T-helper 9 cell (primary cell): ENCODE results near the gene HS2ST1.
"Not testable (repeated sequence)": the region's sequence is repeated elsewhere in the genome, so short reads cannot be mapped to it uniquely, and the experiment has no call there.

Source experiments
- DNase-seq: peaks from one replicate; pipeline ENCODE4 v3.0.0-alpha.2; 2020

The HS2ST1 gene

DNA sequence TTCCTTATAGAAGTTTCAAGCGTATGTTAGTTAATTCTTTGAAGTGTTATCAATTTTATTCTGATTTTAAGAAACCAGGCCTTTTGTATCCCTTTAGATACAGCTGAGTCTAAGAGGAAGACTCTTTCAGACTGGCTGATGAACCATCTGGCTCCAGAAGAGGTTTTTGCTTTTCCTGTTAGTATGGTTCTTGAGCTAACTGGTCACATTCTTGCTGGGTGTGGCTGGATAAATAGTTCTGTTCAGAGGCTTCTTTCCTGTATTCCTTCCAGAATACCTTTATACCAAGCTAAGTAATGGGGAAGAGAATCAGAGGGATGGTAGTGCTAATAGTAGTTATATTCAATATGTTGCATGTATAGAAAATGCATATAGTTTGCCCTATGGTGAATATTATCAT is 12.4 kb downstream of the HS2ST1 start:
- DNase-seq, result no peak

DNA sequence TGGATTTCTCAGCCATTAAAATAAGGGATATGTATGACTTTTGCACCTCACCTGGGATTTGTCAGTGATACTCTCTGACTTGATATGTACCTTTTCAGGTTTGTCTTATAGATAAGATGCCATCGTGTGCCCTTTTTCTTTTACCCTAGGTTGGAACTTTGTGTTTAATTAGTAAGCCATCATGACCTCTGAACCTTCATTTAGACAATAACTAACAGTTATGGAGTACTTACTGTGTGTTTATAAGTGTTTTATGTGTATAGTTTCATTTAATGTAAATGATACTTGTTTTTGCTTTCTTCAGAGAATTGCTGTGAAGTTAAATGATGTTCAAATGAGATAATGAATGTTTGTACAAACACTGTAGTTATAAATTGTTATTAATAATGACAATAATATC is 14.4 kb downstream of the HS2ST1 start:
- DNase-seq, result no peak

DNA sequence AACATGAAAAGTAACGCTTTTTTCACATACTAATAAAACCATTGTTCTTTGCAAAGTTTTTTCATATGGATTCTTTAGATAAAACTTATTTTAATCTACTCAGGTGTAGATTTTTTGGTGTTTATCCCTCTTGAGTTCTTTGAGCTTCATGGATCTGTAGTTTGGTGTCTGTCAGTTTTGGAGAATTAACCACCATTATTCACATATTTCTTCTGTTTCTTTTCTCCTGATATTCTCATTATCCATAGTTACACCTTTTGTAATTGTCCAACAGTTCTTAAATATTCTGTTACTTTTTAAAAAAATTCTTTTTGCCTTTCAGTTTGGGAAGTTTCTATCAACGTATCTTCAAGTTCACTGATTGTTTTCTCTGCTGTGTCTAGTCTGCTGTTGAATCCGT is 18.6 kb downstream of the HS2ST1 start:
- no peak for DNase-seq

DNA sequence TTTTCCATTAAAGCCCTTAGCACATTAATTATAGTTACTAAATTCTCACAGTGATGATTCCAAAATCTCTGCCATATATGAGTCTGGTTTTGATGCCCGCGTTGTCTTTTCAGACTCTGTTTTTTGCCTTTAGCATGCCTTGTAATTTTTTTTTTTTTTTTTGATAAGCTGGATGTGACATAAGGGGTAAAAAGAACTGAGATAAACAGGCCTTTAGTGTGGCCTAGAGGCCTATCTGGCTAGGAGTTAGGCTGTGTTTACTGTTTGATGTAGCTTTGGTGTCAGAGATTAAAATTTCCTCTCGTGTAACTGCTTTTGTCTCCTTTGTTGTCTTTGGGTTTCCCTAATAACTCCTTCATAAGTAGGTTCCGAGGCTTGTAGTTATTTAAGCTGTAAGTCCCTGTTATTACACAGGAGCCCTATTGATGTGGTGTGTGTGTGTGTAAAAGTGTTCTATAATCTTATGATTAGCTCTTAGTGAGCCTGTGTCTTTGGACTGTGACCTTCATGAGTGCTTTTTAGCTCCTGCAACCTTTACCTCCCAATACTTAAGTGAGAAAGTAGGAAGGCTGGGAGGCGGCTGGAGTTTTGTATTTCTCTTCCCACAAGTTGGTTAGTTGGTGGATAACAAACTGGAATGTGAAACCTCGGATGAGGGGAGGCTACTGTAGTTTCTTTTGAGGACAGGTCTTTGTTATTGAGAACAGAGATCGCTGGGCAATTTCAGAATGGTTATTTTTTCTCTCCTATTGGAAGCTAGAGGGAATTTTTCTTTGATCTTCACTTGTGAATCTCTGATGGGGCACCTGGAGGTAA is 19.3 kb downstream of the HS2ST1 start:
- DNase-seq, result no peak

DNA sequence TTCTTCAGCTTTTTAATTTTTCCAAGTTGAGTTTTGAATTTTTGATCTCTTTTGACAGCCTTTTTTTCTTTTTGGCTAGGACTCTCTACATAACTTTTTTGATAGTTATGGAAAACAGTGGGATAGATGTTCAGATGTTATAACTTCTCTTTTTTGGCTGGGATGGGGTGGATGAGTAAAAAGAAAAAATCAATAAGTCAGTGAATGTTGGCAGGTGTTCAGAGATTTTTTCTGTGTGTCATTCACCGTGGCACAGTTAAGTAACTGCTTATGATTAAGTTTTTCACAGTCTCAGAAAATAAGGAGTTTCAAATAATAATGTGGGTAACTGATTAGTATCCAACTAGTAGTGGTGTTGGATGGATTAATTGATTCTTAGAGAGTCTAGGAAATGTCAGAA is 24.0 kb downstream of the HS2ST1 start:
- no peak for DNase-seq

DNA sequence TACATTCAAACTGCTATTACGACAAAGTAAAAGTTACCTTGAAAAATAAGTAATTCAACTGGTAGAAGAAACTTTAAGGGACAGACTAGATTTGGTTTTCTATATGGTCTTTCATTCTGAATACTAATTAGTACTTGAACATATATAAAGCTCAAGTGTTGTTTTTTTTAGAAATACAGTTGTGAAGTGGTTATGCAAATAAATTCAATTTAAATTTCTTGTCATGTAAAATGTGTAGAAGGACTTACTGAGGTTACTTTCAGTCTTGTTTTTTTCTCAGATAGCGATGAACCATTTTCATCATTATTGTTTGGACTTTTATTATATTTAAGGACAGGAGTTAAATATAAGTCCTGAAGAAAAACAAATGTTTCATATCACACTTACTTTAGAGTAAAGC is 24.4 kb downstream of the HS2ST1 start:
- DNase-seq, result no peak

DNA sequence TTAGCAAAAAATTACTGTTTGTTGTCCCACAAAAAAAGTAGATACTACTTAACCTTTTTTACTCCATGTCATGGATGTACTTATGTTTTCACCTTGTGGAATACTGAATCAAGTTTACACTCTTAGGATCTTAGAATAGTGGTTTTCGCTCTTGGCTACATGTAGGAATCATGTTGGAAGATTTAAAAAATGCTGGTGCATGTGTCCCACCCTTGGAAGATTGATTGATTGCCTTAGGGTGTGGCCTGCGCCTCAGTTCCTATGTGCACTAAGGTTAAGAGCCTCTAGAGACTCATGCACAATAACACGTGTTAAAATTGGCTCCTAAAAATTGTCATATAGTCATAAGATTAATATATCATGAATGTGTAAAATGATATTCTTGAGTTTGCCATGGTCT is 25.0 kb downstream of the HS2ST1 start:
- DNase-seq, result no peak

DNA sequence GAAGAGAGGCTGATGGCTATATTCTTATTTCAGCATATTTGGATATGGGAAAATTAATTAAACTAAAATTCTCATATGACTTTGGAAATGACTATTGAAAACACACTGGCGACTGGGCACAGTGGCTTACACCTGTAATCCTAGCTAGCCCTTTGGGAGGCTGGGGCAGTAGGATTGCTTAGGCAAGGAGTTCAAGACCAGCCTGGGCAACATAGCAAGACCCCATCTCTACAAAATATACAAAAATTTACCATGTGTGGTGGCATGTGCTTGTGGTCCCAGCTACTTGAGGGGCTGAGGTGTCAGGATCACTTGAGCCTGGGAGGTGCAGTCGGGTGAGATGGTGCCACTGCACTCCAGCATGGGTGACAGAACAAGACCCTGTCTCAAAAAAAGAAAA is 26.2 kb downstream of the HS2ST1 start:
- DNase-seq, result no peak

DNA sequence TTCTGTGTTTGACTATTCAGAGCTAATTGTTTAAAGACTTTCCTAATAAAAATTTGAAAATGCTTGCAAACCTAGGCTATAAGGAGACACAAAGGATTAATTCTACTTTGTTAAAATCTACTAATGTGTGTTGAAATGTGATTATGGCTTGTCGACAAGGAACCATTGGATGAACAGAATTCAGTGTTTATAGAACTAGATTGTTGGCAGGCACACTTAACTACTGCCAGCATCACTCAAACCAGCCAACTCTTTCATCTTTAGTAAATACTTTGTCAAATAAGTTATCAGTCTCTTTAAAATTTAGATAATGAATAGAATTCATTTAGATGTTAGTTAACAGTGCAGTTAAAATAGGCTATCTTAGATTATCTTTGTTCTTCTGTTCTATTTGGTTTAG is 27.6 kb downstream of the HS2ST1 start:
- DNase-seq, result no peak

DNA sequence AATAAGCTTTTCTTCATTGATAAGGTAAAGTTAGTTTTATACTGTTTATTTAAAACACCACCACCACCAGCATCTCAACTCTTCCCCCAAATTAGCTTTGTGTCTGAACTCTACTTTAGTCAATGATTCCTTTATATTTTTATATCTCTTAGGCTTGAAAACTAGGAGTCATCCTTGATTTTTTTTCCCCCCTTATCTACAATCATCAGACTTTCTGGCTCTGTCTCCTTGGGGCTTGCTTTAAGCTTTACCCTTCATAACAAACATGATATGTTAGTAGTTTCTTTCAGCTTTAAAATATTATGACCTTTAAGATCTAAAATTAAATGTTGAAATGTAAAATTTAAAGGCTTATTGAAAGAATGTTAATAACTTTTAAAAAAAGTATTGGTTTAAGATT is 28.3 kb downstream of the HS2ST1 start:
- no peak for DNase-seq

DNA sequence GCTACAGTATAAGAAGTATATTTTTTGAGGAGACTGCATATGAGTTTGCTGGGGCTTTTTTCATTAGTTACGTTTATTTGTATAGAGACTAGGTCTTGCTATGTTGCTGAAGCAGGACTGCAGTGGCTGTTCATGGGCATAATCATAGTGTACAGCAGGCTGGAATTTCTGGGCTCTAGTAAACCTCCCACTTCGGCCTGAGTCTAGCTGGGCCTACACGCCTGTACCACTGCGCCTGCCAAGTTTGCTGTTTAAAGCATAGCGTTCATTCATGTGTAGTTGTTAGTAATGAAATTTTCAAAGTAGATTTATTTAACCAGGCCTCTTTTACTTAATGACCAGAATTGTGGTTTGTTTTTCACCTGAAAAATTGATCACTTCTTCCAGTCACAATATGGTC is 33.8 kb downstream of the HS2ST1 start:
- no peak for DNase-seq

DNA sequence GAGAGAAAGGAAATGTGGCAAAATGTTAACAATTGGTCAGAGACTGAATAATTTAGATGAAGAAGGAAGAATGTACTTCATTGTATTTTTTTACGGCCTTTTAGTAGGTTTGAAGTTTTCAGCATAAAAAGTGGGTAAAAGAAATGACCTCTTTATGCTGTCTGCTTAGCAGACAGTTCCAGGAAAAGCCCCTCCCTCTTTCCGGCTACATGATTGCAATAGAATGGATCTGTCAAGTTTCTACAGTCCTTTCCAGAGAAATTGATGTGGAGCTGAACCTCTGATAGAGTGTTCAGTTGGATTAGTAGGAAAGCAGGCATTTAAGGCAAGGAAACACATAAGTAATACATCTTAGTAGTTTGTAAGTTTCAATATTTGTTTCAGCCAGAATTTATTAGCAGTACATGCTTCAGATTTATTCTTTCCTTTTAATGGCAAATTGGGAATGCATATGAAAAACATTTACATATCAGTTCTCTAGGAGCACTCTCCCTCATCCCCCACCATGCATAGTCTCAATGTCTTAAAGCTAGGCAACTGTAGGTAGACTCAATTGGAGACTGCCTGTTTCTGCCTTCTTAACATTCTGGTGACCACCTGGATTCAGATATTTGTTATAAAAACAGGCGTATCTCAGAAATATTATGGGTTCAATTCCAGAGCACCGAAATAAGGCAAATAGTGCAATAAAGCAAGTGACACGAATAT is 36.4 kb downstream of the HS2ST1 start:
- no peak for DNase-seq

DNA sequence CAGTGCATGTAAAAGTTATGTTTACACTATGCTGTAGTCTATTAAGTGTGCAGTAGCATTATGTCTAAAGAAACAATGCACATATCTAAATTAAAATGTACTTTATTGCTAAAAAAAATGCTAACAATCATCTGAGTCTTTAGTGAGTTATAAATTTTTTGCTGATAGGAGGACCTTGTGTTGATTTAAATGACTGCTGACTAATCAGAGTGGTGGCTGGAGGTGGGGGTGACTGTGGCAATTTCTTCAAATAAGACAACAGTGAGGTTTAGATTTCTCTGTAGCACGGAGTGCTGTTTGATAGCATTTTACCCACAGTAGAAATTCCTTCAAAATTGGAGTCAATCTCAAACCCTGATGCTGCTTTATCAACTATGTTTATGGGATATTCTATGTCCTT is 37.0 kb downstream of the HS2ST1 start:
- no peak for DNase-seq

DNA sequence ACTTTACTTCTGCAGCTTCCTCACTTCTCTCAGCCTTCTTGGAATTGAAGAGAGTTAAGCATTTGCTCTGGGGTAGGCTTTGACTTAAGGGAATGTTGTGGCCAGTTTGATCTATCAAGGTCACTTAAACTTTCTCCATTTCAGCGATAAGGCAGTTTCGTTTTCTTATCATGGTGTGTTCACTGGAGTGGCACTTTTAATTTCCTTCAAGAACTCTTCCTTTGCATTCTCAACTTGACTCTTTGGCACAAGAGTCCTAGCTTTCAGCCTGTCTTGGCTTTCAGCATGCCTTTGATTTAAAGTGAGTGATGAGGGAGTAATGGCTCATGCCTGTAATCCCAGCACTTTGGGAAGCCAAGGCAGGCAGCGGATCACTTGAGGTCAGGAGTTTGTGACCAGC is 38.7 kb downstream of the HS2ST1 start:
- no peak for DNase-seq

DNA sequence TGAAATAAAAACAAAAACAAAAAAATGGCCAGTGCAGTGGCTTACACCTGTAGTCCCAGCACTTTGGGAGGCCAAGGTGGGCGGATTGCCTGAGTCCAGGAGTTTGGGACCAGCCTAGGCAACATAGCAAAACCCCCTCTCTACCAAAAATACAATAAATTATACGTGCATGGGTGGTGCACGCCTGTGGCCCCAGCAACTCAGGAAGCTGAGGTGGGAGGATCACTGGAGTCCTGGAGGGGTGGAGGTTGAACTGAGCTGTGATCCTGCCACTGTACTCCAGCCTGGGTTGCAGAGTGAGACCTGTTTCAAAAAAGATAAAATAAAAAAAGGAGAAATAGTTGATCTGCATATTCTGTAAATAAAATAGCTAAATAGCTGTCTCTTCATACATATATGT is 41.2 kb downstream of the HS2ST1 start:
- DNase-seq, result no peak

DNA sequence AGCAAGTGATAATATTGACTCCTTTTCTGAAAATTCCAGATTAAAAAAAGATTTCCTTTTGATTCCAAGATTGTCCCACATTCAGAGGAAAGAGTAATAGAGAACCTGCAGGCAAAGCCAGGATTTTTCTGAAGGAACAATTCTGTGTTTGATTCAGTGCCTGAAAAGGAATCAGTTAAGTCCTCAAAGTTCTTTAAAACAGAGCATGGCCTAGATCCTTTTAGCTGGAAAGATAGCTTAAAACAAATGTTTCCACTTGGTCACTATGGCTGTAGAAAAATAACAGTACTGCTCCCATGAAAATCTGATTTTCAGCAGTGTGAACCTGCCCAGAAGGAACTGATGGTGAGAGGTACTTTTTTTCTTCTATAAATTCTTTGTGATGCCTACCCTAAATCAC is 41.8 kb downstream of the HS2ST1 start:
- DNase-seq, result no peak

DNA sequence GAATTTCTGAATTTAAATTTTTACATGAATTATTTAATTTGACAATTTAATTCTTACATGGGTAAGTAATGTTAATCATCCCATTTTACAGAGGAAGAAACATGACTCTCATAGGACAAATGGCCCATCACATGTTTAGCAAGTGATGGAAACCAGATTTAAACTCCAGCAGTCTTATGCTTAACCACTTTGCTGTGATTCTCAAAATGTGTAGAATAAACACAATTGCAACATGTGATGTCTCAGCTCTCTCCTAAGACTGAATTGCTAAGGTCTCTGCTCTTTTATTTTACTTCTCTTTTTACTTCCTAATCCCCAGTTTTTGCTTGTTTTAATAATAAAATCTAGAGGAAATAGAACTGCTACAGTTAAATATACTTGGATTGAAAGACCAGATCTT is 42.8 kb downstream of the HS2ST1 start:
- DNase-seq, result no peak

DNA sequence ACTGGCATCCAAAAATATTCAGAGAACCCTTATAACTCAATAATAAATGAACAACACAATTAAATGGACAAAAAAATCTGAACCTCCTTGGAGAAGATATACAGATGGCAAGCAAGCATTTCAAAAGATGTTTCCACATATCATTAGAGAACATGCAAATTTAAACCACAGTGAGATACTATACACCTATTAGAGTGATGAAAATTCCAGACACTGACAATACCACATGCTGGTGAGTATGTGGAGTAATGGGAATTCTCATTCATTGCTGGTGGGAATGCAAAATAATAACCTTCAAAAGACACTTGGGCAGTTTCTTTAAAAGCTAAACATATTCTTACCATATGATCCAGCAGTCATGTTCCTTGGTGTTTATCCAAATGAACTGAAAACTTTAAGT is 46.1 kb downstream of the HS2ST1 start:
- no peak for DNase-seq

DNA sequence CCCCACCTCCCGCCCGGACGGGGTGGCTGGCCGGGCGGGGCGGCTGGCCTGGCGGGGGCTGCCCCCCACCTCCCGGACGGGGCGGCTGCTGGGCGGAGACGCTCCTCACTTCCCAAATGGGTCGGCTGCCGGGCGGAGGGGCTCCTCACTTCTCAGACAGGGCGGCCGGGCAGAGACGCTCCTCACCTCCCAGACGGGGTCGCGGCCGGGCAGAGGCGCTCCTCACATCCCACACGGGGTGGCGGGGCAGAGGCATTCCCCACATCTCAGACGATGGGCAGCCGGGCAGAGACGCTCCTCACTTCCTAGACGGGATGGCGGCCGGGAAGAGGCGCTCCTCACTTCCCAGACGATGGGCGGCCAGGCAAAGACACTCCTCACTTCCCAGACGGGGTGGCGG is 49.4 kb downstream of the HS2ST1 start:
- not testable (repeated sequence) for DNase-seq

DNA sequence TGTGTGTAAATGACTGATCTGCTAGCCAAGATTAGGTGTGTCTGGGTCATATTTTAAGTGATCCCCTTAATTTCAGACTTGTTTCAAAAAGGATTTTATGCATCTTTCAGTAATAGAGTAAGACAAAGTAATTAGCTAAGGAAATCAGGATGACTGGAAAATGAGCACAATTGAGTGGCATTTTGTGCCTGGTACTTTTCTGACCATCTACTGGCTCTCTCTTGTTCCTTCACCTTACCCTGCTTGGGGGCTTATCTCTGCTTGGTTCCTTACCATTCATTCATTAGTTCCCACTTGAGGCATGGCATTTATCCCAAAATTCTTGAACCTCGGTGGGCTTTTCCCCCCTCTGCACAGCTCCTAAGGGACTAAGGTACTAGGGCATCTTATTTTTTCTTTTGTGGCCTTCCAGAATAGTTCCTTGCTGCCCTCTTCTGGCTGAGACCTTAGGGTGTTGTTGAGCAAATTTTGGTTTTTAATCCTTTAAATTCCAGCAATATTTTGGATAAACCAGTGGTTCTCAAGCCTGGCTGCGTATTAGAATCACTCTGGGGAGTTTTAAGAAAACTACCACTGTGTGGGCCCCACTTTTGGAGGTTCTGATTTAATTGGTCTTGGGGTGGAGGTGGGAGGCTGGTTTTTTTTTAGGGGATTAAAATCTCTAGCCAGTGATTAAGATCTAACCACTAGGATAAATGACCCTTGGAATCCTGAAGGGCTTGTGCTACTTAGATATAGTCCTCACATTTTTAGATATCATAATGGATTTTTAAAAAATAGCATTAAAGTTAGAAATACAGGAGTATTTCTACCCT is 50.8 kb downstream of the HS2ST1 start:
- DNase-seq, result no peak

DNA sequence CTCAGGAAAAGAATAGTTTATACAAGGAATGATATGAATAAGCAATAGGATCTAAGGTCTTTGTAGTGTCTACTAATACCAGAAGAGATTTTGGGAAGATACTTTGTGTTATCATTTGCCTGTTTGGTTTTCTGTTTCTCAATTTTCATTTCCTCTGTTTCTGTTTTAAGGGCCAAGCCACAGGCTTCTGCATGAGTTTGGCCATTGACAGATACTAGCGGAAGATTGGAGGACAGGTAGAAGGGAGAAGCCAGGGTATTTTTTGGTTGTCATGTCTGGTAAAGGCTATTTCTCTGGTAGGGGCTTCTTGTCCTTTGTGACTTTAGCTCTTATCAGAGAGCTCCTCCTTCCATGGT is 51.4 kb downstream of the HS2ST1 start:
- DNase-seq, result no peak

DNA sequence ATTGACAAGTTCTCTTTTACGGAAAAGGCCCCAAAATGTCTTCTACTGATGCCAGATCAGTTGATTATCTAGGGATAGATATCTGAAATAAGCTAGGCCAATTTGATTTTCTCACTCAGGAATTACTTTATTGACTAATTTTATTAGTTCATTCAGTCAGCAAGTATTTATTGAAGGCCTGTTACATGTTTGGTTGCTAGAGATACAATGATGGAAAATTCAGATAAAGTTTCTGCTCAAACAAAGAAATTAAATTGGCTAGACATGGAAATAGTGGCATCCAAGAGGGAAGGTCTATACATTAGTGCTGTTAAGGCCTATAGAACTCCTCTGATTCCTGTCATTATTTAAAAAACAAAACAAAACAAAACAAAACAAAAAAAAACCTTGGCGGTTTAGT is 56.5 kb downstream of the HS2ST1 start:
- DNase-seq, result no peak

DNA sequence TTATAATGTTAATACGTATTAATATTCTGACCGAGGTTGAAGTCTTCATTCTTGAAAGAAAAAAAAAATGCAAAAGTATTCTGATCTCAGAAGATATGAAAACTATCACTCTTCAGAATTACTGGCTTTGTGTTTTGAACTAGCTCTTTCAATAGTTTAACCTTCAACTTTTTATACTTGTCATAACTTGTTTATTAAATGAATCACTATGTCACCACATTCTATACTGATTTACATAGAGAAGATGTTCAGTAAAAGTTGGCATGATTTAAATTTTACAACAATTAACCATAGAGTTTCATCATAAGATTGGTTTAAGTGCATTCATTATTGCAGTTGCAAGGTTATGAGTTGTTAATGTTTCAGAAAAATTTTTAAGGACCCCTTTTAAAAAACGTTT is 57.3 kb downstream of the HS2ST1 start:
- no peak for DNase-seq

DNA sequence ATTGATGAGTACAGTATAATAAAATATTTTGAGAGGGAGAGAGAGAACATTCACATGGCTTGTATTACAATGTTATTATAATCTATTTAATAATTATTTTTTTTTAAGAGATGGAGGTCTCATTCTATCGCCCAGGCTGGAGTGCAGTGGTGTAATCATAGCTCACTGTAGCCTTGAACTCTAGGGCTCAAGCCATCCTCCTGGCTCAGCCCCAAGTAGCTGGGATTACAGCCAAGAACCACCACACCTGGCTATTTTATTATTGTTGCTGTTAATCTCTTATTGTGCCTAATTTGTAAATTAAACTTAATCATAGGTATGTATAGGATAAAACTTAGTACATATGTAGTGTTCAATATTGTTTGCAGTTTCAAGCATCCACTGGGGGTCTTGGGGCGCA is 57.8 kb downstream of the HS2ST1 start:
- DNase-seq, result no peak
